ENCODE measurements around the gene UPK2. TPM values are rescaled to one million over a fixed set of nuclear protein-coding genes. Genes with fewer than 3 reads are reported as not detected.
A peak's percentile ranks its signal among the peaks of the same experiment; 100 is the strongest.

UPK2 gene
- not detected in 2 replicates for total RNA-seq
- long read RNA-seq, result 0 reads

- Mint-ChIP-seq H3K27ac (ENCODE audit: unreplicated experiment) (no peak within 1 kb of the TSS), H3K36me3 (ENCODE audit: low read depth) (no peaks in the 10 kb centered on the region), H3K4me3 (no peak within 1 kb of the TSS), H3K9me3 (no peaks in the 10 kb centered on the region), H3K4me1 (peaks cover 10% of the 10 kb centered on the region), H3K27me3 (ENCODE audit: low read depth) (peaks cover 40% of the 10 kb centered on the region)
- TF ChIP-seq CTCF (conservative IDR thresholded peaks at IDR 0.05), result peak; percentile 96
- DNase-seq (ENCODE audit: low read depth, low spot score), result peak; percentile 92
Observed at GRCh38 chr11:118956094-118956846, at the start of gene UPK2. Gene UPK2, plus strand, starts transcription at chr11:118956298. Its CDS starts 53 bp downstream, at chr11:118956351.

- peak; percentile 91 for DNase-seq (ENCODE audit: low read depth, low spot score)
- Mint-ChIP-seq H3K4me1 (peaks cover 32% of the 10 kb centered on the region), H3K27ac (ENCODE audit: unreplicated experiment) (no peak overlapping the region), H3K36me3 (ENCODE audit: low read depth) (no peaks in the 10 kb centered on the region), H3K4me3 (peak overlapping the region; percentile 41), H3K9me3 (no peaks in the 10 kb centered on the region), H3K27me3 (ENCODE audit: low read depth) (no peaks in the 10 kb centered on the region)
- peak; percentile 98 for TF ChIP-seq CTCF (conservative IDR thresholded peaks at IDR 0.05)
Observed at GRCh38 chr11:118907051-118908042, 48.8 kb upstream of the UPK2 start.

- no peaks in the 10 kb centered on the region for H3K9me3 Mint-ChIP-seq
Observed at GRCh38 chr11:118908264-118908663, 47.8 kb upstream of the UPK2 start.

GRCh38 chr11:118908901-118909618 lies 47.0 kb upstream of the UPK2 start:
- Mint-ChIP-seq H3K4me3 (no peak overlapping the region), H3K9me3 (no peaks in the 10 kb centered on the region), H3K4me1 (peaks cover 43% of the 10 kb centered on the region), H3K27ac (ENCODE audit: unreplicated experiment) (peak overlapping the region; percentile 5), H3K36me3 (ENCODE audit: low read depth) (no peaks in the 10 kb centered on the region), H3K27me3 (ENCODE audit: low read depth) (no peaks in the 10 kb centered on the region)
- no peak for TF ChIP-seq CTCF (conservative IDR thresholded peaks at IDR 0.05)
- DNase-seq (ENCODE audit: low read depth, low spot score), result no peak

More at GRCh38 chr11:118908264-118908663, 47.8 kb upstream of the UPK2 start:
- Mint-ChIP-seq H3K36me3 (ENCODE audit: low read depth) (no peaks in the 10 kb centered on the region), H3K27ac (ENCODE audit: unreplicated experiment) (no peak overlapping the region), H3K4me1 (peaks cover 41% of the 10 kb centered on the region), H3K4me3 (no peak overlapping the region), H3K27me3 (ENCODE audit: low read depth) (no peaks in the 10 kb centered on the region)
- no peak for TF ChIP-seq CTCF (conservative IDR thresholded peaks at IDR 0.05)
- DNase-seq (ENCODE audit: low read depth, low spot score), result no peak

Data from neural crest cell (in vitro differentiated cells).